ENCODE measurements around the gene CENPX. TPM values are rescaled to one million over a fixed set of nuclear protein-coding genes. Genes with fewer than 3 reads are reported as not detected.

CENPX gene
- total RNA-seq, 1 donor: 18.8 TPM

- TF ChIP-seq, protein P1, sequence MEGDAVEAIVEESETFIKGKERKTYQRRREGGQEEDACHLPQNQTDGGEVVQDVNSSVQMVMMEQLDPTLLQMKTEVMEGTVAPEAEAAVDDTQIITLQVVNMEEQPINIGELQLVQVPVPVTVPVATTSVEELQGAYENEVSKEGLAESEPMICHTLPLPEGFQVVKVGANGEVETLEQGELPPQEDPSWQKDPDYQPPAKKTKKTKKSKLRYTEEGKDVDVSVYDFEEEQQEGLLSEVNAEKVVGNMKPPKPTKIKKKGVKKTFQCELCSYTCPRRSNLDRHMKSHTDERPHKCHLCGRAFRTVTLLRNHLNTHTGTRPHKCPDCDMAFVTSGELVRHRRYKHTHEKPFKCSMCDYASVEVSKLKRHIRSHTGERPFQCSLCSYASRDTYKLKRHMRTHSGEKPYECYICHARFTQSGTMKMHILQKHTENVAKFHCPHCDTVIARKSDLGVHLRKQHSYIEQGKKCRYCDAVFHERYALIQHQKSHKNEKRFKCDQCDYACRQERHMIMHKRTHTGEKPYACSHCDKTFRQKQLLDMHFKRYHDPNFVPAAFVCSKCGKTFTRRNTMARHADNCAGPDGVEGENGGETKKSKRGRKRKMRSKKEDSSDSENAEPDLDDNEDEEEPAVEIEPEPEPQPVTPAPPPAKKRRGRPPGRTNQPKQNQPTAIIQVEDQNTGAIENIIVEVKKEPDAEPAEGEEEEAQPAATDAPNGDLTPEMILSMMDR (IDR thresholded peaks at IDR 0.05; ENCODE audit: extremely low read depth, low read depth, low read length): no peak
- Histone ChIP-seq H3K27ac (ENCODE audit: low read depth, low read length) (no peak overlapping the region), H3K9me3 (ENCODE audit: low read depth, low read length) (no peaks in the 10 kb centered on the region), H3K4me2 (ENCODE audit: insufficient read depth, low read length) (no peak overlapping the region), H2AFZ (ENCODE audit: low read length) (no peak overlapping the region), H3K27me3 (ENCODE audit: insufficient read depth, low read length) (no peaks in the 10 kb centered on the region), H4K20me1 (ENCODE audit: insufficient read depth, low read length) (no peaks in the 10 kb centered on the region), H3K4me1 (ENCODE audit: insufficient read depth, low read length) (peaks cover 2% of the 10 kb centered on the region), H3K4me3 (ENCODE audit: insufficient read depth, low read length) (no peak overlapping the region), H3K36me3 (ENCODE audit: insufficient read depth, low read length) (peaks cover 30% of the 10 kb centered on the region), H3K79me2 (ENCODE audit: insufficient read depth, low read length) (peaks cover 23% of the 10 kb centered on the region)
- no peak for DNase-seq (ENCODE audit: insufficient read length, low spot score, missing footprints)
These were observed 24.7 kb upstream of the CENPX start for GRCh38 chr17:82047379-82047778.

DNA sequence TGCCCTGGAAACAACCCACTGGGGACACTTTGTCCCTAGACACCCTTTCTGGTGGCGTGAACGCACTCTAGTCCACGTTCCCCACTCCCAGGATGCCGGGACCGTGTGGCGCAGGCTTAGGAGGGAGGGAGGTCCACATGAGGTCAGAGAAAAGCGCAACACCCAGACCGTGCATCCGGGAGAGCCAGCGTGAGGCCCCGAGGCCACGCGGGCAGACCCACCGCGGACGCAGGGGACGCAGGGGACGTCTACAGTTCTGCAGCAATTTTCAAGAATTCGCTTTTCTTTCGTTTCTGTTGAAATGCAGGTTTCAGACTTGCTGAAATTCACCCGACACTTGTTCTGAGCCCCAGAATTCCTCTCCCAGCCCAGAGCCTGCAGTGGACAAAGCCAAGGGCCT is 24.2 kb upstream of the CENPX start:
- Histone ChIP-seq H3K79me2 (ENCODE audit: insufficient read depth, low read length) (peaks cover 18% of the 10 kb centered on the region), H2AFZ (ENCODE audit: low read length) (no peak overlapping the region), H3K36me3 (ENCODE audit: insufficient read depth, low read length) (peaks cover 30% of the 10 kb centered on the region), H3K27me3 (ENCODE audit: insufficient read depth, low read length) (no peaks in the 10 kb centered on the region), H3K4me3 (ENCODE audit: insufficient read depth, low read length) (no peak overlapping the region), H3K4me1 (ENCODE audit: insufficient read depth, low read length) (no peaks in the 10 kb centered on the region), H4K20me1 (ENCODE audit: insufficient read depth, low read length) (no peaks in the 10 kb centered on the region), H3K9me3 (ENCODE audit: low read depth, low read length) (no peaks in the 10 kb centered on the region), H3K4me2 (ENCODE audit: insufficient read depth, low read length) (no peak overlapping the region), H3K27ac (ENCODE audit: low read depth, low read length) (no peak overlapping the region)
- no peak for DNase-seq (ENCODE audit: insufficient read length, low spot score, missing footprints)
- TF ChIP-seq, protein P1 (IDR thresholded peaks at IDR 0.05; ENCODE audit: extremely low read depth, low read depth, low read length): no peak

GRCh38 chr17:82045936-82046484 is 23.3 kb upstream of the CENPX start:
- no peak overlapping the region for H3K4me3 ChIP-seq (ENCODE audit: insufficient read depth, low read length)

GRCh38 chr17:82043507-82043906 is 20.8 kb upstream of the CENPX start:
- no peak overlapping the region for H3K27ac ChIP-seq (ENCODE audit: low read depth, low read length)
- peaks cover 13% of the 10 kb centered on the region for H3K36me3 ChIP-seq (ENCODE audit: insufficient read depth, low read length)
- no peak for DNase-seq (ENCODE audit: insufficient read length, low spot score, missing footprints)
- no peaks in the 10 kb centered on the region for H3K27me3 ChIP-seq (ENCODE audit: insufficient read depth, low read length)
- H3K79me2 ChIP-seq (ENCODE audit: insufficient read depth, low read length): no peaks in the 10 kb centered on the region
- no peaks in the 10 kb centered on the region for H3K9me3 ChIP-seq (ENCODE audit: low read depth, low read length)
- H3K4me1 ChIP-seq (ENCODE audit: insufficient read depth, low read length): peaks cover 3% of the 10 kb centered on the region
- TF ChIP-seq, protein P1 (IDR thresholded peaks at IDR 0.05; ENCODE audit: extremely low read depth, low read depth, low read length): no peak
- H2AFZ ChIP-seq (ENCODE audit: low read length): no peak overlapping the region
- no peak overlapping the region for H3K4me3 ChIP-seq (ENCODE audit: insufficient read depth, low read length)
- no peaks in the 10 kb centered on the region for H4K20me1 ChIP-seq (ENCODE audit: insufficient read depth, low read length)
- H3K4me2 ChIP-seq (ENCODE audit: insufficient read depth, low read length): no peak overlapping the region

More at GRCh38 chr17:82045936-82046484, 23.3 kb upstream of the CENPX start:
- H3K79me2 ChIP-seq (ENCODE audit: insufficient read depth, low read length): peaks cover 14% of the 10 kb centered on the region
- H3K9me3 ChIP-seq (ENCODE audit: low read depth, low read length): no peaks in the 10 kb centered on the region
- no peak overlapping the region for H3K4me2 ChIP-seq (ENCODE audit: insufficient read depth, low read length)
- no peak for DNase-seq (ENCODE audit: insufficient read length, low spot score, missing footprints)
- no peak overlapping the region for H3K27ac ChIP-seq (ENCODE audit: low read depth, low read length)
- no peak overlapping the region for H2AFZ ChIP-seq (ENCODE audit: low read length)
- TF ChIP-seq, protein P1 (IDR thresholded peaks at IDR 0.05; ENCODE audit: extremely low read depth, low read depth, low read length): no peak
- no peaks in the 10 kb centered on the region for H3K27me3 ChIP-seq (ENCODE audit: insufficient read depth, low read length)
- H3K36me3 ChIP-seq (ENCODE audit: insufficient read depth, low read length): peaks cover 30% of the 10 kb centered on the region
- no peaks in the 10 kb centered on the region for H4K20me1 ChIP-seq (ENCODE audit: insufficient read depth, low read length)
- H3K4me1 ChIP-seq (ENCODE audit: insufficient read depth, low read length): peaks cover under 1% of the 10 kb centered on the region

Measured in osteoblast (primary cell).